ENCODE data around the gene PNPLA2. TPM values are rescaled to one million over a fixed set of nuclear protein-coding genes. Genes with fewer than 3 reads are reported as not detected.

PNPLA2 gene
- total and polyA plus RNA-seq, 10 of the 15 experiments (the other 5 are each of a cell fraction or from before 2014, with no cell fraction given), result 0.19 to 34.0 (median 8.1) TPM

DNA sequence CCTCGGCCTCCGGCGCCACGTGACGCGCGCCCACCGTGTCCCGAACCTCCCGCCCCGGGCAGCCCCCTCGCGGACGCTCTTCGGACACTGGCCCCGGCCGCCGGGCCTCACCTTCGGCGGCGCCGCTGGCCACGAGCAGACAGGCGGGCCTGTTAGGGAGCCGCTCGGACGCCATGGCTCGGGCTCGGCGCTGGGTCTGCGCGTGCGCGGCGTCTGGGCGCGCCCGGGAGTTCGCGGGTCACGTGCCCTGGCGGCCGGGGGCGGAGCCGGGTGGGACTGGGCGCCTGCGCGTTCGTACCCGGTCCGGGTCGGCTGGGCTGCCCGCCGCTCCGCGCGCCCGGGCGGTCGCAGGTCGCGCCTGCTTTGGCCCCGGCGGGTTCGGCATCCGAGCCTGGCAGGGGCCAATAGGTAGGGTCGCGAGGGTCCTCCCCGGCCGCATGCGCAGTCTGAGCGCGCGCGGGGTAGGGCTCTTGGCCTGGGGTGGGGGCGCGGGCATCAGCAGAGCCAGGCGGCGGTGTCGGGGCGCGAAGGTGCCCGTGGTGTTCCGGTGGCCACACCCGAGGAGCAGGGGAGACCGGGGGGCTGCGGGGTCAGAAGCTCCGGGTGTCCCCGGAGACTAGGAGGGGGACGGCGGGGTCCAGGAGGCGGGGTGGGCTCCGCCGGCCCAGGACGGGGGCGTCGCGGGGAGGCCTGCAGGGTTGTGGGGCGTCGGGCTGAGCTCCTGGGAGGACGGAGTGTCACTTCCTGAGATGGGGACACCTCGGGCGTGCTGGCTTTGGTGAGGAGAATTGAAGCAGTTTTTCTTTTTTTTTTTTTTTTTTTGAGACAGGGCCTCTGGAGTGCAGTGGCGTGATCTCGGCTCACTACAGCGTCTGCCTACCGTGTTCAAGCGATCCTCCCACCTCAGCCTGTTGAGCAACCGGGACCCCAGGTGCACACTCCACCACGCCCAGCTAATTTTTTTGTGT, 41.1 kb upstream of the PNPLA2 start, which contains the start of gene GATD1:
Gene GATD1 (minus strand): TSS at position 200 of the 968 bp plus-strand sequence. CDS start 25 bp downstream, at position 175.
- peak; percentile 44 for DNase-seq (ENCODE audit: low read depth, low spot score)
- no peak for TF ChIP-seq E2F4 (IDR thresholded peaks at IDR 0.05; ENCODE audit: low read depth, low read length)
- TF ChIP-seq, protein P1, sequence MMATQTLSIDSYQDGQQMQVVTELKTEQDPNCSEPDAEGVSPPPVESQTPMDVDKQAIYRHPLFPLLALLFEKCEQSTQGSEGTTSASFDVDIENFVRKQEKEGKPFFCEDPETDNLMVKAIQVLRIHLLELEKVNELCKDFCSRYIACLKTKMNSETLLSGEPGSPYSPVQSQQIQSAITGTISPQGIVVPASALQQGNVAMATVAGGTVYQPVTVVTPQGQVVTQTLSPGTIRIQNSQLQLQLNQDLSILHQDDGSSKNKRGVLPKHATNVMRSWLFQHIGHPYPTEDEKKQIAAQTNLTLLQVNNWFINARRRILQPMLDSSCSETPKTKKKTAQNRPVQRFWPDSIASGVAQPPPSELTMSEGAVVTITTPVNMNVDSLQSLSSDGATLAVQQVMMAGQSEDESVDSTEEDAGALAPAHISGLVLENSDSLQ (IDR thresholded peaks at IDR 0.05), result no peak
- TF ChIP-seq RFX5 (IDR thresholded peaks at IDR 0.05; ENCODE audit: low read depth, low read length), result no peak
- no peak for TF ChIP-seq STAT3 (IDR thresholded peaks at IDR 0.05; ENCODE audit: low read depth, low read length)
- TF ChIP-seq IKZF2 (IDR thresholded peaks at IDR 0.05), result no peak
- TF ChIP-seq RBBP5 (conservative IDR thresholded peaks at IDR 0.05), result no peak
- TF ChIP-seq NKRF (conservative IDR thresholded peaks at IDR 0.05), result peak; percentile 75
- TF ChIP-seq, protein P2, sequence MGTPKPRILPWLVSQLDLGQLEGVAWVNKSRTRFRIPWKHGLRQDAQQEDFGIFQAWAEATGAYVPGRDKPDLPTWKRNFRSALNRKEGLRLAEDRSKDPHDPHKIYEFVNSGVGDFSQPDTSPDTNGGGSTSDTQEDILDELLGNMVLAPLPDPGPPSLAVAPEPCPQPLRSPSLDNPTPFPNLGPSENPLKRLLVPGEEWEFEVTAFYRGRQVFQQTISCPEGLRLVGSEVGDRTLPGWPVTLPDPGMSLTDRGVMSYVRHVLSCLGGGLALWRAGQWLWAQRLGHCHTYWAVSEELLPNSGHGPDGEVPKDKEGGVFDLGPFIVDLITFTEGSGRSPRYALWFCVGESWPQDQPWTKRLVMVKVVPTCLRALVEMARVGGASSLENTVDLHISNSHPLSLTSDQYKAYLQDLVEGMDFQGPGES (IDR thresholded peaks at IDR 0.05), result 0 out of 2 replicates have a peak, but pooled peaks have one; percentile 52
- TF ChIP-seq, protein P3, sequence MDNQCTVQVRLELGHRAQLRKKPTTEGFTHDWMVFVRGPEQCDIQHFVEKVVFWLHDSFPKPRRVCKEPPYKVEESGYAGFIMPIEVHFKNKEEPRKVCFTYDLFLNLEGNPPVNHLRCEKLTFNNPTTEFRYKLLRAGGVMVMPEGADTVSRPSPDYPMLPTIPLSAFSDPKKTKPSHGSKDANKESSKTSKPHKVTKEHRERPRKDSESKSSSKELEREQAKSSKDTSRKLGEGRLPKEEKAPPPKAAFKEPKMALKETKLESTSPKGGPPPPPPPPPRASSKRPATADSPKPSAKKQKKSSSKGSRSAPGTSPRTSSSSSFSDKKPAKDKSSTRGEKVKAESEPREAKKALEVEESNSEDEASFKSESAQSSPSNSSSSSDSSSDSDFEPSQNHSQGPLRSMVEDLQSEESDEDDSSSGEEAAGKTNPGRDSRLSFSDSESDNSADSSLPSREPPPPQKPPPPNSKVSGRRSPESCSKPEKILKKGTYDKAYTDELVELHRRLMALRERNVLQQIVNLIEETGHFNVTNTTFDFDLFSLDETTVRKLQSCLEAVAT (IDR thresholded peaks at IDR 0.05), result 0 out of 2 replicates have a peak, but pooled peaks have one; percentile 23
- peak; percentile 73 for TF ChIP-seq RELA (IDR thresholded peaks at IDR 0.05; ENCODE audit: borderline replicate concordance, partially characterized antibody)
- no peak for TF ChIP-seq PBX3 (IDR thresholded peaks at IDR 0.05; ENCODE audit: insufficient replicate concordance, low read depth, low read length)
- no peak for TF ChIP-seq ASH2L (IDR thresholded peaks at IDR 0.05; ENCODE audit: borderline replicate concordance, low read depth)

More for the DNA sequence above, 41.1 kb upstream of the PNPLA2 start, which contains the start of gene GATD1:
- Histone ChIP-seq H2AFZ (ENCODE audit: control insufficient read depth, low read depth, low read length) (peak within 1 kb of the TSS; percentile 92), H3K4me3 (peak within 1 kb of the TSS; percentile 99), H3K9me3 (replicated peaks; ENCODE audit: control insufficient read depth, insufficient read depth, low read length) (no peaks in the 10 kb centered on the region), H3K4me2 (ENCODE audit: control insufficient read depth, insufficient read depth) (peak within 1 kb of the TSS; percentile 95), H3K4me1 (ENCODE audit: control insufficient read depth, insufficient read depth, low read length) (peaks cover 13% of the 10 kb centered on the region), H3K9ac (ENCODE audit: control insufficient read depth, insufficient read depth, low read length) (peak within 1 kb of the TSS; percentile 90), H3K27me3 (replicated peaks in 1 of 2; ENCODE audit: control insufficient read depth in 2 of 2, insufficient read depth in 2 of 2, low read length in 1 of 2) (no peaks in the 10 kb centered on the region), H3K27ac (ENCODE audit: control insufficient read depth, insufficient read depth) (peak within 1 kb of the TSS; percentile 78), H3K79me2 (ENCODE audit: control insufficient read depth, insufficient read depth, low read length) (peaks cover 41% of the 10 kb centered on the region), H3K36me3 (ENCODE audit: control insufficient read depth in 2 of 2, insufficient read depth in 2 of 2, low read length in 1 of 2) (peaks cover 0 to 6% of the 10 kb centered on the region in 2 experiments; a peak in 3 of 4 replicates), H4K20me1 (ENCODE audit: control insufficient read depth, insufficient read depth) (no peaks in the 10 kb centered on the region)
- no TSS peak for BruUV-seq (replicated peaks)
- intact Hi-C loops (cut with micrococcal nuclease; ENCODE audit: unreplicated experiment), result no loop called here
- FAIRE-seq (peak; percentile 95), ATAC-seq (peak; percentile 91)
- ChIA-PET CTCF (interaction anchor here (0.9 kb wide), 1 partner anchor 51 kb away, joined by 5 read pairs; no protein-coding TSS in a partner anchor), POLR2A (interaction anchor here (0.6 to 1.2 kb wide), 4 partner anchors 18 to 116 kb away, joined by 3 to 4 read pairs (median 3); no protein-coding TSS in a partner anchor), SMC1A (ENCODE audit: uncharacterized antibody, unreplicated experiment) (no interaction called here), RAD21 (ENCODE audit: unreplicated experiment) (interaction anchor here (0.9 to 1.7 kb wide), 3 partner anchors 18 to 162 kb away, joined by 3 to 6 read pairs (median 4); partner anchors contain the start of gene IRF7)
- under 1% methylated on average over 48 of the region's 110 CpGs for WGBS (ENCODE audit: insufficient coverage, insufficient replicate concordance, low lambda C conversion rate, missing lambda C conversion rate)
- in situ Hi-C loops (cut with MboI), result no loop called here

Data from GM12878 (cell line).